IMR-90 (cell line): ENCODE results near the gene PYCR2. TPM values are rescaled to one million over a fixed set of nuclear protein-coding genes. Genes with fewer than 3 reads are reported as not detected.
A peak's percentile ranks its signal among the peaks of the same experiment; 100 is the strongest.

Experiments used
- ATAC-seq: fragments of 200-7000 bp; cut with Tn5 transposase; 2 replicates; pipeline ENCODE4 v1.9.1; 2020; ENCODE audit warnings: low read depth, mild to moderate bottlenecking, moderate library complexity
- BruUV-seq: library from RNA; stranded (reverse); fragments of 400-500 nt; replicated peaks from 2 replicates; lab custom pipeline; 2021; lab: Mats Ljungman, UMichigan
- CTCF ChIA-PET: fragments of 300-600 bp; formaldehyde crosslinking; extraction: SDS; loops from one replicate; lab custom pipeline; 2021; ENCODE audit warnings: antibody characterized with exemption; lab: Yijun Ruan, JAX
- POLR2A ChIA-PET: fragments of 300-600 bp; sonication (Branson Sonifier 250); formaldehyde crosslinking; loops from one replicate; lab custom pipeline; 2022; ENCODE audit warnings: antibody characterized with exemption; ENCODE audit not compliant: unreplicated experiment; lab: Charles Lee
- DNase-seq: peaks from one replicate; pipeline ENCODE4 v3.0.0; 2013
- H2AFZ ChIP-seq: replicated peaks from 2 replicates; pipeline ENCODE3; 2013; ENCODE audit warnings: low read length, mild to moderate bottlenecking; ENCODE audit not compliant: poor library complexity
- H2AK5ac ChIP-seq: 2 replicates; pipeline ENCODE4 v1.6.1; 2013; ENCODE audit warnings: low read depth, low read length, inconsistent platforms
- H2AK9ac ChIP-seq: replicated peaks from 2 replicates; pipeline ENCODE3; 2013; ENCODE audit warnings: mild to moderate bottlenecking, low read depth, low read length, moderate library complexity; ENCODE audit not compliant: poor library complexity
- H2BK120ac ChIP-seq: 2 replicates; pipeline ENCODE4 v1.6.1; 2013; ENCODE audit warnings: low read depth, low read length, inconsistent platforms
- H2BK15ac ChIP-seq: 3 replicates; pipeline ENCODE4 v1.6.1; 2013; ENCODE audit warnings: low read depth, low read length, inconsistent platforms
- H2BK20ac ChIP-seq: 2 replicates; pipeline ENCODE4 v1.6.1; 2013; ENCODE audit warnings: low read depth, mild to moderate bottlenecking, inconsistent platforms, low read length, moderate library complexity
- H2BK5ac ChIP-seq: 2 replicates; pipeline ENCODE4 v1.6.1; 2013; ENCODE audit warnings: mild to moderate bottlenecking, low read depth, low read length, inconsistent platforms; ENCODE audit not compliant: poor library complexity, severe bottlenecking
- H3K14ac ChIP-seq: replicated peaks from 2 replicates; pipeline ENCODE4 v1.6.1; 2013; ENCODE audit warnings: low read depth, low read length, inconsistent platforms
- H3K18ac ChIP-seq: 2 replicates; pipeline ENCODE4 v1.6.1; 2013; ENCODE audit warnings: low read depth, low read length, control low read depth
- H3K23ac ChIP-seq: 2 replicates; pipeline ENCODE4 v1.6.1; 2013; ENCODE audit warnings: low read depth, low read length, inconsistent platforms
- H3K27ac ChIP-seq: 2 replicates; pipeline ENCODE4 v1.5.1; 2013; ENCODE audit warnings: mild to moderate bottlenecking, control low read depth, low read length; ENCODE audit not compliant: insufficient read depth
- H3K27me3 ChIP-seq: 2 replicates; pipeline ENCODE4 v1.6.1; 2013; ENCODE audit warnings: low read length; ENCODE audit not compliant: control insufficient read depth, insufficient read depth
- H3K36me3 ChIP-seq: 2 replicates; pipeline ENCODE4 v1.6.1; 2013; ENCODE audit warnings: low read length, mixed read lengths; ENCODE audit not compliant: control insufficient read depth, insufficient read depth
- H3K4ac ChIP-seq: 2 replicates; pipeline ENCODE4 v1.6.1; 2013; ENCODE audit warnings: low read depth, low read length, inconsistent platforms
- H3K4me1 ChIP-seq: 2 replicates; pipeline ENCODE4 v1.6.1; 2013; ENCODE audit warnings: low read length, mixed read lengths; ENCODE audit not compliant: control insufficient read depth, insufficient read depth
- H3K4me2 ChIP-seq: 2 replicates; pipeline ENCODE4 v1.6.1; 2013; ENCODE audit warnings: low read depth, mild to moderate bottlenecking, control low read depth, low read length, moderate library complexity
- H3K4me3 ChIP-seq: 2 replicates; pipeline ENCODE4 v1.5.1; 2013; ENCODE audit warnings: low read depth, mild to moderate bottlenecking, control low read depth, low read length, moderate library complexity; ENCODE audit not compliant: insufficient read depth
- H3K56ac ChIP-seq: 2 replicates; pipeline ENCODE4 v1.6.1; 2013; ENCODE audit warnings: low read length, inconsistent platforms; ENCODE audit not compliant: insufficient read depth; ENCODE audit errors: extremely low read depth
- H3K79me1 ChIP-seq, 2 experiments: 2 replicates each; pipeline ENCODE4 v1.6.1; 2013; ENCODE audit warnings: low read length in 2 of 2, inconsistent platforms in 1 of 2, low read depth in 1 of 2
- H3K9ac ChIP-seq: 2 replicates; pipeline ENCODE4 v1.6.1; 2013; ENCODE audit warnings: low read depth, low read length, control low read depth
- H3K9me1 ChIP-seq: 2 replicates; pipeline ENCODE4 v1.6.1; 2013; ENCODE audit warnings: low read length, inconsistent platforms; ENCODE audit not compliant: insufficient read depth
- H3K9me3 ChIP-seq: 2 replicates; pipeline ENCODE4 v1.6.1; 2013; ENCODE audit warnings: low read length; ENCODE audit not compliant: control insufficient read depth, insufficient read depth
- H4K20me1 ChIP-seq: 2 replicates; pipeline ENCODE4 v1.6.1; 2013; ENCODE audit warnings: low read length, inconsistent platforms; ENCODE audit not compliant: insufficient read depth
- H4K5ac ChIP-seq: 2 replicates; pipeline ENCODE4 v1.6.1; 2013; ENCODE audit warnings: mild to moderate bottlenecking, low read depth, low read length, control low read depth
- H4K8ac ChIP-seq, 2 experiments: 2 replicates each; pipeline ENCODE4 v1.6.1; 2013; ENCODE audit warnings: low read depth in 2 of 2, low read length in 2 of 2, control low read depth in 1 of 2, inconsistent platforms in 1 of 2
- H4K91ac ChIP-seq: 2 replicates; pipeline ENCODE4 v1.6.1; 2013; ENCODE audit warnings: low read depth, low read length, inconsistent platforms; ENCODE audit not compliant: insufficient read depth
- CTCF ChIP-seq: conservative IDR thresholded peaks from 2 replicates; pipeline ENCODE4 v1.5.1; 2012; ENCODE audit warnings: mild to moderate bottlenecking, low read depth, low read length, improper control_type of control experiment
- POLR2A ChIP-seq: IDR thresholded peaks from 2 replicates; pipeline ENCODE4 v1.6.1; 2012; ENCODE audit warnings: mild to moderate bottlenecking, low read depth, low read length
- USF2 ChIP-seq: fragments of 150-350 bp; IDR thresholded peaks from 2 replicates; pipeline ENCODE4 v1.6.1; 2017; ENCODE audit warnings: mild to moderate bottlenecking, antibody characterized with exemption, low read length, low read depth
- WGBS, 2 experiments: methylation state at CpG; one replicate each; pipeline versions ENCODE4 v1.1.5 to v1.1.7; 2013; ENCODE audit warnings: missing lambda C conversion rate in 2 of 2; ENCODE audit not compliant: insufficient read length in 1 of 2; ENCODE audit errors: extremely low coverage in 2 of 2; 5-methylcytosine and 5-hydroxymethylcytosine counted together
- dilution Hi-C: fragments of 300-500 bp; cut with HindIII; formaldehyde crosslinking; loops from one replicate; pipeline ENCODE4 v1.14.3; 2018; ENCODE audit warnings: low sequenced_read_pairs; ENCODE audit not compliant: unreplicated experiment
- in situ Hi-C: fragments of 300-500 bp; cut with MboI; formaldehyde crosslinking; loops from 3 replicates; pipeline ENCODE4 v1.14.3; 2019; ENCODE audit warnings: low sequenced_read_pairs, inconsistent platforms, mixed read lengths
- intact Hi-C: fragments of 100-400 bp; cut with micrococcal nuclease; formaldehyde crosslinking; loops from 2 replicates; pipeline ENCODE4 v1.10.0; 2022
- polyA plus RNA-seq, 3 experiments: library from polyadenylated mRNA; depleted of rRNA; stranded (reverse); fragments of >200 nt; gene quantifications; 2 replicates each; pipeline ENCODE4 v1.2.3, GENCODE V29; 2012; ENCODE audit warnings: low replicate concordance in 1 of 3
- total RNA-seq: library from RNA; depleted of rRNA; stranded (reverse); fragments of >200 nt; gene quantifications from 2 replicates; pipeline ENCODE4 v1.2.3, GENCODE V29; 2012

PYCR2 gene
- total and polyA plus RNA-seq, 2 of the 4 experiments (the other 2 are of a cell fraction), result 34.4 to 68.1 TPM

- peaks cover 4% of the 10 kb centered on the region for H3K4me1 ChIP-seq
- intact Hi-C loops, result no loop called here
- 40% methylated on average over 2 of the region's 4 CpGs; no CpG with 5 or more reads in 1 of the 2 experiments for WGBS, 2 experiments
- H3K4me3 ChIP-seq, result no peak overlapping the region
- no peak overlapping the region for H4K8ac ChIP-seq
- ChIA-PET POLR2A (no interaction called here), CTCF (no interaction called here)
- dilution Hi-C loops, result no loop called here
- H3K9me1 ChIP-seq, result peaks cover 3% of the 10 kb centered on the region; the same call in 1 of the 2 replicates
- no peak for ATAC-seq
- H4K5ac ChIP-seq, result no peak overlapping the region
- H3K27ac ChIP-seq, result no peak overlapping the region
- no peaks in the 10 kb centered on the region for H3K27me3 ChIP-seq
- in situ Hi-C loops, result no loop called here
- no peak overlapping the region for H4K91ac ChIP-seq
- H3K23ac ChIP-seq, result no peak overlapping the region
- no peaks in the 10 kb centered on the region for H3K79me1 ChIP-seq
- peak overlapping the region; percentile 55 for H2AK9ac ChIP-seq
- H3K4me2 ChIP-seq, result no peak overlapping the region
- TF ChIP-seq POLR2A, result no peak
- TF ChIP-seq USF2, result no peak
- no peak for TF ChIP-seq CTCF
- H2BK15ac ChIP-seq, result no peak overlapping the region
- H2AK5ac ChIP-seq, result no peak overlapping the region
- no peak overlapping the region for H3K14ac ChIP-seq
- no peaks in the 10 kb centered on the region for H3K36me3 ChIP-seq
- no peak overlapping the region for H2BK5ac ChIP-seq
- BruUV-seq, result no TSS peak
- H4K20me1 ChIP-seq, result no peaks in the 10 kb centered on the region
- no peak overlapping the region for H2BK20ac ChIP-seq
- no peak overlapping the region for H3K4ac ChIP-seq
- H3K9me3 ChIP-seq, result no peaks in the 10 kb centered on the region
- no peak overlapping the region for H2AFZ ChIP-seq
- DNase-seq, result no peak
- no peak overlapping the region for H3K56ac ChIP-seq
- no peak overlapping the region for H3K9ac ChIP-seq
- H3K18ac ChIP-seq, result no peak overlapping the region
- no peak overlapping the region for H2BK120ac ChIP-seq
These were observed 24.8 kb downstream of the PYCR2 start for GRCh38 chr1:225899044-225899925.
